ENCODE data around the gene MPV17L2. TPM values are rescaled to one million over a fixed set of nuclear protein-coding genes. Genes with fewer than 3 reads are reported as not detected.

The MPV17L2 gene
- polyA plus RNA-seq, 2 of the 4 experiments (the other 2 are of a cell fraction), result 8.3 to 13.9 TPM

- ATAC-seq, result 0 out of 6 replicates have a peak, but pooled peaks of 1 of the 2 experiments have one; percentile 3
- DNase-seq (ENCODE audit: low read depth in 1 of 2, low spot score in 1 of 2), result no peak
- Histone ChIP-seq H3K4me2 (peak overlapping the region; percentile 84), H3K9me3 (no peaks in the 10 kb centered on the region), H3K27ac (peak overlapping the region in 1 of 2 experiments; percentile 73; a peak in 2 of 6 replicates), H3K4me1 (peaks cover 10% of the 10 kb centered on the region; the same call in 2 of the 3 replicates), H3K4me3 (peak overlapping the region; percentile 57)
- WGBS (ENCODE audit: missing lambda C conversion rate), result 52% methylated on average over 17 of the region's 32 CpGs
- ChIA-PET CTCF (interaction anchor here (1.3 to 8.9 kb wide), 4 partner anchors 10 to 71 kb away, joined by 5 to 86 read pairs (median 12); partner anchors contain the start of genes IQCN and MPV17L2), POLR2A (no interaction called here)
- FAIRE-seq, result no peak
- TF ChIP-seq CHD4 (IDR thresholded peaks at IDR 0.05; ENCODE audit: borderline replicate concordance), result no peak
- TF ChIP-seq EHF (CRISPR knock-in tag; IDR thresholded peaks at IDR 0.05), result no peak
- TF ChIP-seq CEBPB (IDR thresholded peaks at IDR 0.05), result no peak
- no peak for TF ChIP-seq HOXB5 (CRISPR knock-in tag; IDR thresholded peaks at IDR 0.05)
- no peak for TF ChIP-seq EHMT2 (IDR thresholded peaks at IDR 0.05; ENCODE audit: low read depth)
- peak; percentile 64; the same call in 1 of the 2 replicates for TF ChIP-seq MAX (IDR thresholded peaks at IDR 0.05)
- TF ChIP-seq MAZ (IDR thresholded peaks at IDR 0.05; ENCODE audit: borderline replicate concordance, low read depth, low read length), result no peak
- TF ChIP-seq HMGXB4 (CRISPR knock-in tag; IDR thresholded peaks at IDR 0.05; ENCODE audit: borderline replicate concordance), result no peak
- no peak for TF ChIP-seq HDAC2 (IDR thresholded peaks at IDR 0.05)
- peak; percentile 67; the same call in 1 of the 2 replicates for TF ChIP-seq E2F6 (IDR thresholded peaks at IDR 0.05; ENCODE audit: borderline replicate concordance, low read depth)
- no peak for TF ChIP-seq ATOH8 (CRISPR knock-in tag; IDR thresholded peaks at IDR 0.05; ENCODE audit: low read depth)
- TF ChIP-seq REST (IDR thresholded peaks at IDR 0.05), result no peak
- no peak for TF ChIP-seq KDM5A (IDR thresholded peaks at IDR 0.05)
- TF ChIP-seq POLR2A (IDR thresholded peaks at IDR 0.05; ENCODE audit: low read length), result no peak
- TF ChIP-seq USF2 (IDR thresholded peaks at IDR 0.05), result peak; percentile 44
- TF ChIP-seq POLR2AphosphoS2 (conservative IDR thresholded peaks at IDR 0.05; ENCODE audit: low read length), result no peak
- peak; percentile 40; a peak in 4 of 5 replicates for TF ChIP-seq RAD21 (conservative IDR thresholded peaks at IDR 0.05 in 1 of 2, IDR thresholded peaks at IDR 0.05 in 1 of 2)
- TF ChIP-seq CTCF (IDR thresholded peaks at IDR 0.05), result peak; percentile 27
- no peak for TF ChIP-seq CBX2 (IDR thresholded peaks at IDR 0.05; ENCODE audit: borderline replicate concordance, low read depth)
- no peak for TF ChIP-seq HES2 (IDR thresholded peaks at IDR 0.05)
- TF ChIP-seq HOXA7 (CRISPR knock-in tag; IDR thresholded peaks at IDR 0.05), result no peak
- TF ChIP-seq BCL3 (IDR thresholded peaks at IDR 0.05), result no peak
- TF ChIP-seq ZC3H11A (IDR thresholded peaks at IDR 0.05), result no peak
- TF ChIP-seq ZSCAN20 (CRISPR knock-in tag; IDR thresholded peaks at IDR 0.05), result no peak
- TF ChIP-seq CHD2 (IDR thresholded peaks at IDR 0.05; ENCODE audit: low read length, partially characterized antibody), result no peak
- no peak for TF ChIP-seq TFCP2L1 (CRISPR knock-in tag; IDR thresholded peaks at IDR 0.05)
- TF ChIP-seq PBX3 (IDR thresholded peaks at IDR 0.05), result no peak
Measured at GRCh38 chr19:18202778-18203407, 9.9 kb downstream of the MPV17L2 start.

Data from A549 (cell line).